Umbilical cord (tissue), 2 donors: ENCODE results near the gene STX17. TPM values are rescaled to one million over a fixed set of nuclear protein-coding genes. Genes with fewer than 3 reads are reported as not detected.
"Not testable (repeated sequence)": the region's sequence is repeated elsewhere in the genome, so short reads cannot be mapped to it uniquely, and the experiment has no call there.

Experiments
- DNase-seq: peaks from one replicate; pipeline ENCODE4 v3.0.0-alpha.2; 2015; ENCODE audit warnings: low spot score
- total RNA-seq: library from RNA; depleted of rRNA; stranded (reverse); fragments of >200 nt; gene quantifications from one replicate; pipeline ENCODE4 v1.2.3, GENCODE V29; 2014; ENCODE audit warnings: low replicate concordance; ENCODE audit not compliant: insufficient read depth

Gene STX17
- total RNA-seq: 110 TPM

DNA sequence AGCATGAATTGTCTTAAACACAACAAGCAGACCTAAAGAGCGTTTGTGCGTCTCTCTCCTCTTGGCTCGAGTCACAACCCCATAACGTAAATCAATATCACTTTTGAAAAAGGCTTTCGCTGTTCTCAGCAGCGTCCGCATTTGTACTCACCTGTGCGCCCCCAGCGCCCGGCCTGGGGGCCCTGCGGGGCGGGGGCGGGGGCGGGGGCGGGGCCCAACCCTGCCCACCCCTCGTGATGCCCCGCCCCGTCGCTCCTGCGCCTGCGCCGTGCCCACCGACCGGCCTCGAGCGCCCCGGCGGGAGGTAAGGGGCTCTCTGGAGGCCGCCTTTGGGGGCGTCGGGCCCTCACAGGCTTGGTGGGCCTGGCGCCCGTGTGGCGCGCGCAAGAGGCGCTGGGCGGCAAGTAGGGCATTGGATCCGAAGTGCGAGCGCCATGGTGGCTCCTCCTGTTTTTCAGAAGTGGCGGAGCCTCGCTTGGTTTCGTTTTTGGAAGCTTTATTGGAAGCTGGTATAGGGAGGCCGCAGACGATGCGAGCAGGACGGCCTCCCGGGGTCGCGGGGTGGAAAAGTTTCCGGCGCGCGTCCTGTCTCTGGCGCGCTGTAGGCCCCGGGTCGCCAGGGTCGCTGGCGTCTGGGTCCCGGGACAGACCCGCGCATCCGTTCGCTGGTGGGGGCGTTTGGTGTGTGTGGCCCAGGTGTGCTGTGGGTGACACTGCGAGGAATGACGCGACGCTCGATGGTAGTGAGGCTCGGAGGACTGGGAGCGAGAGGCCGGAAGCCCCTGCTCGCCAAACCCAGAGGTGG, at the start of gene STX17:
Gene STX17 (plus strand): TSS at position 252 of the 805 bp plus-strand sequence. CDS start 8,586 bp downstream, outside the sequence.
- DNase-seq: peak; percentile 82

DNA sequence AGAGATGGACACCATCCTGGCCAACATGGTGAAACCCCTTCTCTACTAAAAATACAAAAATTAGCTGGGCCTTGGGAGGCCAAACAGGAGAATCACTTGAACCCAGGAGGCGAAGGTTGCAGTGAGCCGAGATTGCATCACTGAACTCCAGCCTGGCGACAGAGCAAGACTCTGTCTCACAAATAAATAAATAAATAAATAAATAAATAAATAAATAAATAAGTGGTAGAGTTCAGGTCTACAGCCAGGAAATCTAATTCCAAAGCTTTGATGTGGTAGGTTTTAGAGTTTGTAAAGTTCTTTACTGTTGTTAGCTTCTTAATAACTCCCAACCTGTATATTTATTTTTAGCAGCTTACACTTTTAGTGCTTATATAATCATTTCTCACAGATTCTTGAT, 48.9 kb upstream of the STX17 start:
- not testable (repeated sequence) for DNase-seq

DNA sequence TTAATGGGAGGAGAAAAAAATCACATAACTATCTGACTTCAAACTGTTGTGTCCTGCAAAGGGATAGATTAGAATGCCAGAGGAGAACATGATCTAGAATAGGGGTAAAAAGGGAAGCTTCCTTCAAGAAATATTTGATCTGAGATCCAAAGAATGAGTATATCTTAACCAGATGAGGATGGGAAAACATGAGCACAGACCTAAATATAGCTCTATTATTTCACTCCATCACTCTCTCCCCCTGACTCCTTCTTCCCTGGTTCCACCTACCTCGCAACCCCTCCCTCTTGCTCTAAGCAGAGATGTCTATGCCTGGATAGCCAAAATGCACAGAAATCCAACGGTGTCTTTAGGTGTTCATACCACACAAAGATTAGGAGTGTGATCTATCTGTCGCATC, 48.4 kb upstream of the STX17 start:
- no peak for DNase-seq

DNA sequence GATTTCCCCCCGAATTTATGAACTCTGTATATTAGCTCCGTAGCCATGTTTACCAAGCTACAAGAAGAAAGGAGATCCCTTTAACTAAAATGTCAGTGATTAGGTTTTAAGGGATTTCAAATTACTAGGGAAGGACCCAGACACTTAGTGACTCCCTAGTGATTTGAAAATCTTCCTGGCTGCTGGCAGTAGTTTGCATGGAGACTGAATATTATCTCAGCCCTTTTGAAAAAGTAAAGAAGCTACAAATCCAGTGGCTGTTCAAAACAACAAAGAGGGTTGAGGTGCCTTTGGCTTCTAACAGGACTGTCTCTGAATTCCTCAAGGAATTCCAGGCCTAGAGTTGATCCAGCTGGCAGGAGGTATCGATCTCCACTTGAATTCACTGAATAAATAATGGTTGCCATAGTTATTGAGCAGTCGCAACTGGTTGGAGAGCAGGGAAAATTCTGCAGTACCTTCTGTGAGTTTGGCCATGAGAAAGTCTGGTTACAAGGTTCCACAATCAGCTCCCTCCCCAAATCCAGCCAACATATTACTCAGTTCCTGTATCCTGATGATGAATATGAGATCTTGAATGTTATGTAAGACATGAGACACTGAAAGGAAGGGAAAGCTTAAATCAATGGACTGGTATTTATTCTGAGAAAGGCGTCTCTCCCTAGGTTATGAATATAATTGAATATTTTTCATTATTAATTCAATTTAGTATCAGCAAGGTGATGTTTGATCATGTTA, 47.0 kb upstream of the STX17 start:
- DNase-seq: no peak

DNA sequence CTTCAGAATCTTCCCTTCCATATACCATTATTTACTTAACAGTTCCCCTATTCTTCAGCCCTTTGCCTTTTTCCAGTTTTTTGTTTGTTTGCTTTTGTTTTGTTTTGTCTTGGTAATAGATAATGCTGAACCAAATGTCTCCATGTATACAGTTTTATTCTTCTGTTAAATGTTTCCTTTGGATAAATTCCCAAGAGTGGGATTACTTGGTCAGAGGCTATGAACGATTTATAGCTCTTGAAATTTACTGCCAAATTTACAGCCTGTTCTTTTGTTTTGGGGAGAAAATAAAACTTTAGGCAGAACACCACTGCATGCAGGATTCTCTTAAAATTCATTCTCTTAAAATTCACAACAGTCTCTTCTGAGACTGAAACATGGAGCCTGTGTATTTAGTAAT, 46.2 kb upstream of the STX17 start:
- peak; percentile 14 for DNase-seq

DNA sequence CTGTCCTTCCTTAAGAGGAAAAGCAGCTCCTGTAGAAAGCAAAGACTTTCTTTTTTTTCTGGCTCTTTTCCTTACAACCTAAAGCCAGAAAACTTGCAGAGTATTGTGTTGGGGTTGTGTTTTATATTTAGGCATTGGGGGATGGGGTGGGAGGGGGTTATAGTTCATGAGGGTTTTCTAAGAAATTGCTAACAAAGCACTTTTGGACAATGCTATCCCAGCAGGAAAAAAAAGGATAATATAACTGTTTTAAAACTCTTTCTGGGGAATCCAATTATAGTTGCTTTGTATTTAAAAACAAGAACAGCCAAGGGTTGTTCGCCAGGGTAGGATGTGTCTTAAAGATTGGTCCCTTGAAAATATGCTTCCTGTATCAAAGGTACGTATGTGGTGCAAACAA, 42.5 kb upstream of the STX17 start:
- DNase-seq: no peak

DNA sequence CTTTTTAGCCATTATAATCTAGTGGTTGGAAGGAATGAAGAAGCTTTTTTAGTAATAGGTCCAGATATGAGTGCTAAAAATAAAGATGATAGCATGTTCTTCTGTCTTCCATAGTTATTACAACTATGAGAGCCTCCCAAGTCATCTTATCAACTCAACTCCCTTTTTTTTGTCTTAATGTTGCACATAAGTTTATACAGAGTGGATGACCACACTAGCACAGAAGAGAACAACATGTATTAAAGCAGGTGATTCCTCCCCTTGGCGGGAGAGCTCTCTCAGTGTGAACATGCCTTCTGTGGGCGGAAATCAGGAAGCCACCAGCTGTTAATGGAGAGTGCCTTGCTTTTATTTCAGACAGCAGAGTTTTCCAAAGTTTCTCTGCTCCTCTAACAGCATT, 40.1 kb upstream of the STX17 start:
- DNase-seq: no peak

DNA sequence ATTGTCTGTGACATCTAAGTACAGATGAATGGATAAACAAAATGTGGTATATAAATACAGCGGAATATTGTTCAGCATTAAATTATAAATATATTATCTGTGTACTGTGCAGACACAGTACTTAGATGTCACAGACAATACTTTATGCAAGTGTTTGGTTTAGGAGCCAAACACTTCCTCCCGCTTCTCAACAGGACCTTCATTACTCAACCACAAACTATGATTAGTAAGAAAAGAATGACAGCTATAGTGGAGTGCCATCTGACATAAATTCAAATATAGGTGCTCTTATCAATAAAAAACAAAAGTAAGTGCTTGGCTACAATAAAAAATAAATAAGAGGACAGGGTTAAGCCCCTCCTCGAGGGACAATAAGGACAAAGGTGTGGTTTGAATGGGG, 38.9 kb upstream of the STX17 start:
- no peak for DNase-seq

DNA sequence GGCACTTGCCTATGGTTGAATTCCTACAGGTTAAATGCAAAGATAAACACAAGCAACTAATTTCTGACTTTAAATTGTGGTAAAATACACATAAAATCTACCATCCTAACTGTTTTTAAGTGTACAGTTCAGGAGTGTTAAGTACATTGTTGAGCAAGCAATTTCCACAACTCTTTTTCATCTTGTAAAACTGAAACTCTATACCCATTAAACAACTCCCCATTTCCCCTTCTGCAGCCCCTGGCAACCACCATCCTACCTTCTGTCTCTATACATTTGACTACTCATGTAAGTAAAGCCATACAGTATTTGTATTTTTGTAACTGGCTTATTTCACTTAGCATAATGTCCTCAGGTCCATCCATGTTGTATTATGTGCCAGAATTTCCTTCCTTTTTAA, 38.5 kb upstream of the STX17 start:
- no peak for DNase-seq

DNA sequence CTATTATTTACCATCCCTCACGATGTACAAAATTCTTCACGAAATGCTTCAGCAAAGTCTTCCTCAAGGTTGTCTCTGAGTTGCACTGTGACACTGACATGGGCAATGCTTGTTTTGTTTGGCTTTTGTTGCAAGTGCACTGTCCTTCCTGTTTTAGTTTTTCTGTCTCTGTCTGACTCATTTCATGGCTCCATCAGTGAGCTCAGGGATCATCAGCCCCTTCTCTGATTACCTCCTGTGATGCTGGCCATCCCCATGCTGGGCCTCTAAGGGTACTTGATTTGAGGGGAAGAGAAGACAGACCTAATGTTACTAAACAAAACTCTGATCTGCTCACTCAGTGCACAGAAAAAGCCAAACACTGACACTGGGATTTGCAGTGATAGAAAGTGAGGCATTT, 37.6 kb upstream of the STX17 start:
- DNase-seq: no peak

DNA sequence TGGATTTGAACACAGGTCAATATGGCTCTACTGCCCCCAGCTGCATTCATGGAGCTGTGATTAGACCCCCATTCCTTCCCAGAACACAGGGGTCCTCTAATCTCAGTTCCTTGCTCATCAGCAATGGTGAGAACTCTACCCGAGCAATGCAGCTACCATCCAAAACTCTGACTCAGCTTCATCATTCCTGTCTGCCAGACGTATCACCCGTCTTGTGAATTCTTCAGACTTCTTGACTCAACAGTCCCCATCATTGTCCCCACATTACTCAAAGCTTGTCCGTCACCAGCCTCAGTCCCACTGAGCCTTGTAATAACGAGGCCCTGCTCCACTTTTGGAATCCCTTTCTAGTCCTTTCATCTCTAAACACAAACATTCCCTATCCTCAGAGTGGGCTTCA, 36.3 kb upstream of the STX17 start:
- no peak for DNase-seq

DNA sequence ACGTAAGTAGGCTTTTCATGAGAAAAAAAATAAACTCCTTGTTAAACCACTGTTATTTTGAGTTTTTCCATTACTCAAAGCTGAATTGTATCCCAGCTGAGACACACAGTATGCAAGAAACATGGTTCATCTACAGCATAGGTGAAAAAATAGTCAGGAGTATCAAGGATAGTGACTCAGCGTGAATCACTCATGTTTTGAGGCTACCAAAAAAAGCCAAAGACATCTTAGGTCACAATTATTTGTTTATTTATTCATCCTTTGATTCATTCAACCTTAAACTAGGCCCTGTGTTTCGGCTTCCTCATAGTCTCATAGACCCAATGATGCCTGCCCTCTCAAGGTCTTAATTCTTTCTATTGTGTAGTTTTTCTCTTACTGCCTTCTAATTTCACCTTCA, 32.9 kb upstream of the STX17 start:
- no peak for DNase-seq

DNA sequence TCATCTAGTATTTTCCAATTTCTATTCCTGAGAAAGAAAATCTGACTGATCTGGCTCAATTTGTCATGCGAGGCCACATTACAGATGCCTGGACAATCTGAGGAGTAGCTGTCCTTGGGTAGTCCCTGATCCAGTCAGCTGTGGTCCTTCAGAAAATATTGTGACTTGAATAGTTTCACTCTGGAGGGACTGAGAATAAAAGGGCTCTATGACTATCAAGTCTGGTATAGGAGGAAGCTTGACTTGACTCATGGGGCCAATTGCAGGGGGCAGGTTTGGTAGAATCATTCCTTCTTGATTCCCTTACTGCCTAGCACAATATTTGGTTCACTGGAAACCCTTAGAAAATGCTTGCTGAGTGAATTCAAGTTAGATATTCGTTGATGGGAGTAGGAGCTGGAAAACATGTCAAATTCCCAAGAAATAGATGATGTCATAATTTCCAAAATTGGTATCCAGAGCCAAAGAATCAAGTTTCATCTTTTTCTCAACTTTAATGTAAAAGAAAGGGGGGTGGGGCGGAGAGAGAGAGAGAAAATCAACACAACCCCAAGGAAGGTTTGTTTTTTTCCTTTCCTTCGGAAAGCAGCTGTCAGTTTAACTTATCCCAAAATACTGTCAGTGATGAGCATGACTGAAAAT, 32.4 kb upstream of the STX17 start:
- no peak for DNase-seq

DNA sequence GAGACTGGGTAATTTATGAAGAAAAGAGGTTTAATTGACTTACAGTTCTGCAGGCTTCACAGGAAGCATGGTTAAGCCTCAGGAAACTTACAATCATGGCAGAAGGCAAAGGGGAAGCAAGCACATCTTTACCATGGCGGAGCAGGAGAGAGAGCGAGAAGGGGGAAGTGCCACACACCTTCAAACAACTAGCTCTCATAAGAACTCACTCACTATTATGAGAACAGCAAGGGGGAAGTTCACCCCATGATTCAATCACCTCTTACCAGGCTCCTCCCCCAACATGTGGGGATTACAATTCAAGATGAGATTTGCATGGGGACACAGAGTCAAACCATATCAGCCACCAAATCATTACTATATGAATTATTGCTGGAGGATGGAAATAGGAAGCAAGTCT, 30.3 kb upstream of the STX17 start:
- no peak for DNase-seq

DNA sequence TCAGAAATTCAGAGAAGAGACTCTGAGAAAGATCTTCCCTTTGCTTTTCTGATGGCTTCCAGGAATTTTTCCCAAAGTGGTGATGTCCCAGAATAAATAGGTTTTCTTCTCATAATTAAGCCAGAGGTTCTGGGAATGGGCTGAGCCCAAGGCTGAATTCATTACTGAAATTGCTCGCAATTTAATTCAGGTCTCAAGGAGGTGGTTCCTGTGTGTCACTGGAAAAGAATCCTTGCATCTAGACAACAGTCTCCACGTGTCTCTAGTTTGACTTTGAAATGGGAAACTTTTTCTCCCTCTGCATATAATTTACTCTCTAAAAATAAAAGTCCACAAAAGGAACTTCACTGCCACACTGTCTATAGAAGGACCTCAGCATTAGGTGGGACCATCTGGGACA, 27.8 kb upstream of the STX17 start:
- DNase-seq: no peak

DNA sequence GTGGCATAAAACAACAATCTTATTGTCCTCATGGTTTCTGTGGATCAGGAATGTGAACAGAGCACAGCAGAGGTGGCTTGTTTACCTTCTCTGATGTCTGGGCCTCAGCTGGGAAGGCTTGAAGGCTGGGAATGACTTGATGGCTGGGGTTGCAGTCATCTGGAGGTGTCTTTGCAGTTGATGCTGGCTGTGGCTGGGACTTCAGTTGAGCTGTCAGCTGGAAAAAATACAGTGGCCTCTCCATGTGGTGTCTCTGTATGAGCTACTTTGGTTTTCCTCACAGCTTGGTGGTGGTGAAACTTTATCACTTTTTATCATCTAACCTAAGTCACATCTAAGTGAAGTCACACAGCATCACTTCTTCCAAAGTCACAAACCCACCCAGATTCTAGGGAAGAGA, 24.7 kb upstream of the STX17 start:
- DNase-seq: no peak

DNA sequence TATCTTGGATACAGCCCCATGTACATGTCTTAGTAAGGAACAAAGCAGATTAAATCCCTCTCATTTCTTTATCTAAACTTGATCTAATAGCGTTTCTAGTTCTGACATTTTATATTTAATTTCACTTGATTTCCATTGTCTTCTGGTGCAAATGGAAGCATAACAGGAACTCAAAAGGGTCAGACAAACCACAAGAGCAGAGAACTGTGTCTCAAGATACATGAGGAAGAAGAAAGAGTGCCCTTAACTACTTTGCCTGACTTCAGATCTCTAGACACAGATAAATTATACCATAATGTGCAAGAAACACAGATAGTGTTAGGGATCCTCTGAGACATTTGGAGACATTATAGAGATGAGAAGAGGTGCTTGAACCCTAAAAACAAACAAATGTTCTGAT, 20.7 kb upstream of the STX17 start:
- no peak for DNase-seq

DNA sequence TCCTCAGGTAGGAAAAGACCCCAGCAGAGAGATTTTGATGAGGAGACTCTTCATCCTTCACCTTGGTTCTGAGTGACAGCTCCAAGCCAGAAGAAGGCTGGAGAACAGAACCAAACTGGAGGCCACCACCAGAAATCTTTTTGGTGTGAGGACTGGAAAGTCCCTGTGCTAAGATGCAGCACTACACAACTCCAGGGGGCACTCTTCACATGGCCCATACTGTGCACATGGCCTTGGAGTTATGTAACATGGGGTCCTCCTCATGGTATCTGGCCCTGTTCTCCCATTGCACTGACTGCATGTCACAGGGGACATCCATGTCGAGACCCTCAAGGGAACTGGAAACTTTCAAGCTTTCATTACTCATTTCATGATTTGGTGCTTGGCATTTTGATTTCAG, 17.3 kb upstream of the STX17 start:
- DNase-seq: no peak

DNA sequence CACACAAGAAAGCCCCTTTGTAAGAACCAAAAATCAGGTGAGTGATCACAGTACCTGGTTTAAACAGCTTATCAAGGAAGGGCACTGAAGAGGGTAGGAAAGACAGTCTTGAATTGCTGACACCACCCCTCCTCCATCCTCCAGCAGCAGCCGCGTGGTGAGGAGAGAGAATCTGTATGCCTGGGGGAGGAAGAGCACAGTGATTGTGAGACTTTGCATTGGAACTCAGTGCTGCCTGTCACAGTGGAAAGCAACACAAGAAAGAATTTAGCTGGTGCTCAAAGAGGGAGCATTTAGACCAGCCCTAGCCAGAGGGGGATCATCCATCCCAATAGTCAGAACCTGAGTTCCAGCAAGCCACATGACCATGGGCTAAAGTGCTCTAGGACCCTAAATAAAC, 11.6 kb upstream of the STX17 start:
- DNase-seq: no peak

DNA sequence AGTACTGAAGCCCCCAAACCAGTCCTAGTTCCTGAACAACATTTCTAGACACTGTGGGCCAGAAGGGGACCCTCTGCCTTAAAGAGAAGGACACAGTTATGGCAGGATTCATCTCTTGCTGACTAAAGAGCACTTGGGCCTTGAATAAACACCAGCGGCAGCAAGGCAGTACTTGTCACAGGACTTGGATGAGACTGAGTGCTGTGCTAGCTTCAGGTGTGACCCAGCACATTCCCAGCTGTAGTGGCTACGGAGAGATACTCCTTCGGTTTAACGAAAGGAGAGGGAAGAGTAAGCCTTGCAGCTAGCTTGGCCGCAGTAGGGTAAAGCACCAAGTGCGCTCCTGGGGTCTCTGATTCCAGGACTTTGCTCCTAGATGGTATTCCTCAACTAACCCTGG, 10.9 kb upstream of the STX17 start:
- DNase-seq: no peak

DNA sequence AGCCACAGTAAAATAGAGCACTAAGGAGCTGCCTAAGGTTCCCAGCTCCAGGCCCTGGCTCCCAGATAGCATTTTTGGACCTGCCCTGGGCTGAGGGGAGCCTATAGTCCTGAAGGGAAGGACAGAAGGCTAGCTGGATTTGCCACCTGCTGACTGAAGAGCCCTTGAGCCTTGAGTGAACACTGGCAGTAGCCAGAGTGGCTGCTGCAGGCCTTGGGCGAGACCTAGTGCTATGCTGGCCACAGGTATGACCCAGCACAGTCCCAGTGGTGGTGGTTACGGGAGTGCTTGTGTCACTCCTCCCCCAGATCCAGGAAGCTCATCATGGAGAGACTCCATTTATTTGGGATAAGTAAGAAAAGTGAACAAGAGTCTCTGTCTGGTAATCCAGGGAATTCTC, 10.3 kb upstream of the STX17 start:
- no peak for DNase-seq

DNA sequence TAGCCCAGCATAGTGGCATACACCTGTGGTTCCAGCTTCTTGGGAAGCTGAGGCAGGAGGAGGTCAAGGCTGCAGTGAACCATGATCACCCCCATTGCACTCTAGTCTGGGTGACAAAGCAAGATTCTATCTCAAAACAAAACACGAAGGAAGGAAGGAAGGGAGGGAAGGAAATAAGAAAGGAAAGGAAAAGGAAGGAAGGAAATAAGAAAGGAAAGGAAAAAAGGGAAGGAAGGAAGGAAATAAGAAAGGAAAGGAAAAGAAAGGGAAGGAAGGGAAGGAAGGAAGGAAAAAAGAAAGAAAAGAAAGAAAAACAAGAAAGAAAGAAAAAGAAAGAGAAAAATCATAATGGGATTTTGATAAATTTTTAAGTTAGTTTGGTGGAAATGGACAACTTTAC, 3.1 kb upstream of the STX17 start:
- no peak for DNase-seq
